ENCODE measurements around the gene PREX1. TPM values are rescaled to one million over a fixed set of nuclear protein-coding genes. Genes with fewer than 3 reads are reported as not detected.

Gene PREX1
- total and polyA plus RNA-seq, 8 donors, result 1.5 to 13.2 (median 6.3) TPM

DNA sequence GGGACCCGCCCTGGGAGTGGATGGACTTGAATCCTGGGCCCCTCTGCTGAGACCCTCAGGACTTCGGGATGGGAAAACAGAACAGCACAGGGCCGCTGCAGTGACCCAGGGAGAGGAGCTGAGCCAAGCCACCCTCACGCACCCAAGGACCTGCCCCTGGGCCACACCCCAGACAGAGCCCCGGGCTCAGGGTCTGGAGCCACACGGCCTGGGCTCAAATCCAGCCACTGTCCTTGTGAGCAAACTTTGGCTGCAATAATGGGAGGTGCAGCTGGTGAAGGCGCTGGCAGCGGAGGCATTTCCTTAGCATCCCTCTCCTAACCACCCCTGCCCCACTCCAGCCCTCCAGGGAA is 207.7 kb downstream of the PREX1 start:
- TF ChIP-seq, protein P1, sequence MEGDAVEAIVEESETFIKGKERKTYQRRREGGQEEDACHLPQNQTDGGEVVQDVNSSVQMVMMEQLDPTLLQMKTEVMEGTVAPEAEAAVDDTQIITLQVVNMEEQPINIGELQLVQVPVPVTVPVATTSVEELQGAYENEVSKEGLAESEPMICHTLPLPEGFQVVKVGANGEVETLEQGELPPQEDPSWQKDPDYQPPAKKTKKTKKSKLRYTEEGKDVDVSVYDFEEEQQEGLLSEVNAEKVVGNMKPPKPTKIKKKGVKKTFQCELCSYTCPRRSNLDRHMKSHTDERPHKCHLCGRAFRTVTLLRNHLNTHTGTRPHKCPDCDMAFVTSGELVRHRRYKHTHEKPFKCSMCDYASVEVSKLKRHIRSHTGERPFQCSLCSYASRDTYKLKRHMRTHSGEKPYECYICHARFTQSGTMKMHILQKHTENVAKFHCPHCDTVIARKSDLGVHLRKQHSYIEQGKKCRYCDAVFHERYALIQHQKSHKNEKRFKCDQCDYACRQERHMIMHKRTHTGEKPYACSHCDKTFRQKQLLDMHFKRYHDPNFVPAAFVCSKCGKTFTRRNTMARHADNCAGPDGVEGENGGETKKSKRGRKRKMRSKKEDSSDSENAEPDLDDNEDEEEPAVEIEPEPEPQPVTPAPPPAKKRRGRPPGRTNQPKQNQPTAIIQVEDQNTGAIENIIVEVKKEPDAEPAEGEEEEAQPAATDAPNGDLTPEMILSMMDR (IDR thresholded peaks at IDR 0.05), result no peak
- ATAC-seq (peak in 3 of 4 donors; percentile 15 to 23 (median 21)), FAIRE-seq (no peak), DNase-seq (no peak)
- 44 to 47% methylated on average over 8 of the region's 8 CpGs for WGBS, 2 donors
- peaks cover 0 to 7% (median 0%) of the 10 kb centered on the region in 3 donors for H3K4me1 ChIP-seq
- H3K27ac ChIP-seq, result no peak overlapping the region
- H3K36me3 ChIP-seq, result no peaks in the 10 kb centered on the region
- no peaks in the 10 kb centered on the region for H3K27me3 ChIP-seq
- intact Hi-C loops (cut with DNase I), result loop anchor here (5.0 to 10.0 kb wide), 2 partner anchors 943 to 945 kb away; no protein-coding TSS in a partner anchor
- no peaks in the 10 kb centered on the region for H3K9me3 ChIP-seq
- no peak overlapping the region for H3K4me3 ChIP-seq

DNA sequence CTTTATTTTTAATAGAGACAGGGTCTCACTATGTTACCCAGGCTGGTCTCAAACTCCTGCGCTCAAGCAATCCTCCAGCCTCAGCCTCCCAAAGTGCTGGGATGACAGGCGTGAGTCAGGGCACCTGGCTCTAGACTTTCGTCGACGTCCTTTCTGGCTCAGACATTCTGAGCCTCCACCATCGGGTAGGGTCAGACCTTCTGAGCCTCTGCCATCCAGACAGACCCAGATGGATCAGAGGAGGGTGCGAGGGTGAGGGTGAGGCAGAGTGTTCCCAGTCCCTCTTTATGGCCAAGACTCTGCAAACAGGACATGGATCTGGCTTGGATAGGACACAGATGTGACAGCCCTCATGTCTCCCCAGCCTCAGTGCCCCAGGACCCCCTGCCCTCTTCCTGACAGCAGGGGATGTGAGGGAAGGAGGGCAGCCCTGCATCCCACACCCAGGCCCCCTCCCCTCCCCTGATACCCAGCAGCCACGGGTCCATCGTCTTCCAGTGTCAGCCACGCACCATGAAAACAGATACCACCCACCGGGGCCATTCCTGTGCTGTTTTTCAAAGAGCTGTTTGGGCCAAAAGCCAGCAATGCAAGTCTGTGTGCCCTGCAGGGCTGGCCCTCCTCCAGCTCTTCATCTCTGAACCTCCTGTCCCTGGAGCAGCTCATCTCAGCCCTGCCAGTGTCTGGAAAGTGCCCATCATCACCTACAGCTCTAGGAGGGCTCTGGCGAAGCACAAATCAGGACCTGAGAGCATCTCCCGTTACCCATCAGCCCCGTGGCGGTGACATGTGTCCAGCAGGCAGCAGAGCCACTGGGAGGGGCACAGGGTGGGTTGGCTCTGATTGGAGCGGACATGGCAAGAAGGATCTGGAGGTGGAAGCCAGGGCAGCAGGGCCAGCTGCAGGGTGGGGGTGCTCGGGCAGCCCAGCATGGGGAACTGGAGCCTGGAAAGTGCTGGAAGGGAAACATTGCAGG is 208.4 kb downstream of the PREX1 start:
- FAIRE-seq (no peak), ATAC-seq (no peak), DNase-seq (peak in 1 of 6 donors; percentile 59)
- TF ChIP-seq, protein P1 (IDR thresholded peaks at IDR 0.05), result no peak
- WGBS, 2 donors, result 58 to 73% methylated on average over 16 to 17 of the region's 17 CpGs
- Histone ChIP-seq H3K27me3 (no peaks in the 10 kb centered on the region), H3K9me3 (no peaks in the 10 kb centered on the region), H3K36me3 (no peaks in the 10 kb centered on the region), H3K4me3 (no peak overlapping the region), H3K4me1 (peaks cover 0 to 7% (median 0%) of the 10 kb centered on the region in 3 donors), H3K27ac (no peak overlapping the region)
- intact Hi-C loops (cut with DNase I), result loop anchor here (5.0 to 10.0 kb wide), 3 partner anchors 942 to 952 kb away; no protein-coding TSS in a partner anchor

DNA sequence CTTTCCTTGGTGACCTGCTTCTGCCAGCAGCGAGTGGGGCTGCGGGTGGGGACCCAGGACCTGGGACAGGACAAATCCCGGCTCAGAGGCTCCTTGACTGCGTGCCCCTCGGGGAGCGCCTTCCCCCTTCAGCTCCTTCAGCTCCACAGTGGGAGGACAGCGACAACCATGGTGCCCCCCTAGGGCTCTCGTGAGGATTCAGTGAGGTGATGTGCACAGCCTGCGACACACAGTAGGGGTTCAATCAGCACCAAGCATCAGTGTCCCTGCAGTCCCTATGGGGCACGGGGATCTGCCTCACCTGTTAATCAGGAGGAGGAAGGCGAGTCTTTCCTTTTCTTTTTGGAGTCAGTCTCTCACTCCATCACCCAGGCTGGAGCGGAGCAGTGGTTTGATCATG is 209.2 kb downstream of the PREX1 start:
- ATAC-seq (no peak), DNase-seq (peak in 1 of 6 donors; percentile 41), FAIRE-seq (no peak)
- Histone ChIP-seq H3K4me1 (peaks cover 0 to 7% (median 0%) of the 10 kb centered on the region in 3 donors), H3K9me3 (no peaks in the 10 kb centered on the region), H3K27me3 (no peaks in the 10 kb centered on the region), H3K27ac (no peak overlapping the region), H3K4me3 (no peak overlapping the region), H3K36me3 (no peaks in the 10 kb centered on the region)
- intact Hi-C loops (cut with DNase I), result loop anchor here in 1 of 3 donors (5.0 kb wide), 1 partner anchor 951 kb away; no protein-coding TSS in a partner anchor
- TF ChIP-seq, protein P1 (IDR thresholded peaks at IDR 0.05), result no peak
- WGBS, 2 donors, result 60 to 73% methylated on average over 12 of the region's 12 CpGs

DNA sequence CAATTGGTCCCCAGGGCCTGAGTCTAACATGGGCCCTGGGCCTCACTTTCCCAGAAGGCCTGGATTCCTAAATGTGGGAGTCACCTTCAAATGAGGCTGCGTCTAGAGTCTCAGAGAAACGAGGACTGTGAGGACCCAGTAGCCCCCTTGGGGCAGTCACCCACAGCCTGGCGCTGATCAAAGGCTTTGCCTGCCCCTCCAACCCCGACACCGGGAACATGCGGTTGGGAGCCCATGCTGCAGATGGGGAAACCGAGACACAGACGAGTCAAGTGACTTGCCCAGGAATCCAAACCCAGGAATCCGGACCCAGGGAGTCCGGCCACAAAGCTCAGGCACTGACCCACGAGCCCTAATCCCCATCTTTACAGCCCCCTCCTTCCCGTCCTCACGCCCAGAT is 209.7 kb downstream of the PREX1 start:
- WGBS, 2 donors, result 58 to 78% methylated on average over 13 of the region's 13 CpGs
- no peak for ATAC-seq
- peak in 1 of 6 donors; percentile 48 for DNase-seq
- no peak for FAIRE-seq
- Histone ChIP-seq H3K27me3 (no peaks in the 10 kb centered on the region), H3K36me3 (no peaks in the 10 kb centered on the region), H3K4me3 (no peak overlapping the region), H3K9me3 (no peaks in the 10 kb centered on the region), H3K27ac (no peak overlapping the region), H3K4me1 (peaks cover 0 to 7% (median 0%) of the 10 kb centered on the region in 3 donors)
- intact Hi-C loops (cut with DNase I), result loop anchor here in 1 of 3 donors (5.0 kb wide), 1 partner anchor 951 kb away; no protein-coding TSS in a partner anchor
- TF ChIP-seq, protein P1 (IDR thresholded peaks at IDR 0.05), result no peak
